Spleen (tissue), 7 donors: ENCODE results near the gene LRP1B.

Experiments
- CTCF ChIP-seq, 11 experiments: fragments of 200-600 bp in 7 of 11; fragments of 450-650 bp in 4 of 11; sonication (generic) in 4 of 11; IDR thresholded peaks in 8 of 11; conservative IDR thresholded peaks in 3 of 11; 1 replicate in 7 of 11; 2 replicates in 4 of 11; pipeline versions ENCODE4 v1.4.0 to v1.8.0; 2016 to 2021; ENCODE audit warnings: antibody characterized with exemption in 11 of 11, inconsistent platforms in 4 of 11, mild to moderate bottlenecking in 1 of 11
- POLR2A ChIP-seq, 3 donors: fragments of 450-650 bp; IDR thresholded peaks; one replicate each; pipeline ENCODE4 v1.5.1; 2017; ENCODE audit warnings: antibody characterized with exemption in 3 of 3, mild to moderate bottlenecking in 1 of 3
- POLR2AphosphoS5 ChIP-seq, 3 donors: sonication (generic); formaldehyde crosslinking; IDR thresholded peaks; one replicate each; pipeline ENCODE4 v1.5.1; 2017; ENCODE audit warnings: antibody characterized with exemption in 3 of 3
- donor health status: DM: no; HTN: no; CAD: no; lungs with moderate emphysema.
- donor health status: DM: no; HTN: no; CAD: no.
- donor health status: DM: no; HTN: no; CAD: no.

- TF ChIP-seq CTCF (IDR thresholded peaks at IDR 0.05 in 8 of 11, conservative IDR thresholded peaks at IDR 0.05 in 3 of 11) (no peak), POLR2A (IDR thresholded peaks at IDR 0.05) (no peak), POLR2AphosphoS5 (IDR thresholded peaks at IDR 0.05) (no peak)
These were observed 1411.8 kb downstream of the LRP1B start for GRCh38 chr2:140718999-140719398.
